Measurements from ENCODE around the gene CSTF2.
"Not testable (repeated sequence)": the region's sequence is repeated elsewhere in the genome, so short reads cannot be mapped to it uniquely, and the experiment has no call there.

The CSTF2 gene

GRCh38 chrX:100819837-100820666 is at the start of gene CSTF2:
TSS of gene CSTF2 (plus strand) at chrX:100820391. CDS start at chrX:100820417, 26 bp downstream.
- DNase-seq, result peak; percentile 7 to 77 (median 52)

- not testable (repeated sequence) for DNase-seq
Observed at GRCh38 chrX:100796371-100796770, 23.8 kb upstream of the CSTF2 start.

- no peak for DNase-seq
Observed at GRCh38 chrX:100797359-100797758, 22.8 kb upstream of the CSTF2 start.

GRCh38 chrX:100798484-100799214 is 21.5 kb upstream of the CSTF2 start:
- no peak for DNase-seq

GRCh38 chrX:100802843-100803242 is 17.3 kb upstream of the CSTF2 start:
- no peak for DNase-seq

- DNase-seq, result no peak
Observed at GRCh38 chrX:100804780-100805179, 15.4 kb upstream of the CSTF2 start.

GRCh38 chrX:100808265-100808664 is 11.9 kb upstream of the CSTF2 start:
- DNase-seq, result not testable (repeated sequence)

GRCh38 chrX:100812216-100813158 is 7.7 kb upstream of the CSTF2 start:
- DNase-seq, result no peak

- DNase-seq, result no peak
Observed at GRCh38 chrX:100817340-100817739, 2.9 kb upstream of the CSTF2 start.

- no peak for DNase-seq
Observed at GRCh38 chrX:100819534-100819836, 706 bp upstream of the CSTF2 start.

GRCh38 chrX:100829730-100830129 is 9.5 kb downstream of the CSTF2 start:
- DNase-seq, result no peak

- no peak for DNase-seq
Observed at GRCh38 chrX:100830143-100830542, 10.0 kb downstream of the CSTF2 start.

- no peak for DNase-seq
Observed at GRCh38 chrX:100830547-100830946, 10.4 kb downstream of the CSTF2 start.

- DNase-seq, result no peak
Observed at GRCh38 chrX:100831219-100831946, 11.2 kb downstream of the CSTF2 start.

- no peak for DNase-seq
Observed at GRCh38 chrX:100850317-100850716, 30.1 kb downstream of the CSTF2 start.

GRCh38 chrX:100852810-100853209 is 32.6 kb downstream of the CSTF2 start:
- no peak for DNase-seq

GRCh38 chrX:100863326-100863864 is 43.2 kb downstream of the CSTF2 start:
- no peak for DNase-seq

GRCh38 chrX:100864657-100865391 is 44.6 kb downstream of the CSTF2 start:
- DNase-seq, result no peak

- DNase-seq, result no peak
Observed at GRCh38 chrX:100868273-100868672, 48.1 kb downstream of the CSTF2 start.

GRCh38 chrX:100870527-100870926 is 50.3 kb downstream of the CSTF2 start:
- no peak for DNase-seq
